ENCODE data around the gene GIMAP5.

GIMAP5 gene

DNA sequence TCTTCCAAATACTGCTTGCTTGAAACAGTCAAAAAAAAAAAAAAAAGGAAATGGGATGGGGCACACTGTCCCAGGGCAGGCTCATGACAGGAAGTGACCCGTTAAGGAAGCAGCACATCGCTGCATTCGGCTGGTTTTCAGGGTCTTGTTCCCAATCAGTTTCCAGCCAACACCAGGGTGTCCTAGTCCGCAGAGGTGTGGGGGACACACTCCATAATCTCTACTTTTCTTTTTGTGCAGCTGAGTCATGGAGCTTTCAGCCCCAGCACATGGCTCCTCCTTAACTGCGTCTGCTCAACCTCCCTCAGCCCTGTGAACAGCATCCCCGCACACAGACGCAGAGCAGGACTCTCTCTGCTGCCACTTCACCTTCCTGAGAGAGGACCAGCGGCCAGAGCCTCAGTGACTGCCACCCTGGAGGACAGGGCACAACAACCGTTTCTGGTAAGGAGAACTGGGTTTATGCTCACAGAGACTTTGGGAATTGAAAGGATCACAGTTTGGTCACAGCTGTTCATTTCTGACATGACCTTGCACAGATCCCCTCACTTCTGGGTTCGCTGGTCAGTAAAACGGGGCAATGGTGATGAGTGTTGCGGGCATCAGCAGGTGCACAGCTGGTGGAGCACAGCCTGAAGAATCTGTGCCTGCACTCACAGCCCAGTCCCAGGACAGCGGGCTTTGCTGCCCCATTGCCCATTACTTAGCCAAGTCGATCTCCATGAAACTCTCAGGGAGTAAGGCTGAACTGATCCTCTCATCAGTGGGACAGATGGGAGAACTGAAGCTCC is at the start of gene GIMAP5:
Gene GIMAP5, plus strand, starts transcription at position 154 of the 791 bp plus-strand sequence. CDS start 3,467 bp downstream, outside the sequence.
- DNase-seq = peak; percentile 68

DNA sequence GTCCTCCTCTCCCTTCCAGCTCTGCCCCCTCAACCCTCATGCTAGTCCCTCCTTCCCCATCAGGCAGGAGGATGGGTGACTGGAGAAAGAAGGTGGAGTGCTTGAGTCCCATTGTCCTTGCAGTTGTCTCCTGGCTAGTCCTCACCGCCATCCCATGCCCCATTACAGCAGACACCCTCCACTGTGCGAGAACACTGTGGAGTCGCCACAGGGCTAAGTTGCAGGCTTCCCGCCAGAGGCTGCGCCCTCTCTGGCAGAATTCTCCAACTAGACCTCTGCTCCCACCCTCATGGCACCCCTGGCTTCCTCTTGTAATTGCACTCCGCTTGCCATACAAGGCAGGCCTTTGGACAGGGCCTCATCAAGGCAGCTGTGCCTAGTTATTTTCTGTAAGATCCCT is 48.6 kb upstream of the GIMAP5 start:
- DNase-seq = no peak

DNA sequence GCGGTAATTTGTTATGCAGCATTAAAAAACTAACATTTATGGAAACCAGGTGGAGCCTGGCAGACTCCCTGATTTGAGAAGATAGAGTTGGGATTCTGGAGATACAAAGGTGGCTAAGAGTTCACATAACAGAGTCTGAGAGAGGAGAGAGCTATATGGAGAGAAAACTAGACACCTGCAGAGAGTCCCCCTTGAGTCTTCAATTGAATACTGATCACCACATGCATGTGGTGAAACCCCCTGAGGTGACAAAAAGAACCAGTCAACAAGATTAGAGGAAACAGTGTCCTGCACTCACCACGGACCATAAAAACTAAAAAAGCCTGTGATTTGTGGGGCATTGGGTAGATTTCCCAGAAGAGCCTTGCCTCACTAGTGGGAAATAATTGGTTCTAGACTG is 41.6 kb upstream of the GIMAP5 start:
- DNase-seq = no peak

DNA sequence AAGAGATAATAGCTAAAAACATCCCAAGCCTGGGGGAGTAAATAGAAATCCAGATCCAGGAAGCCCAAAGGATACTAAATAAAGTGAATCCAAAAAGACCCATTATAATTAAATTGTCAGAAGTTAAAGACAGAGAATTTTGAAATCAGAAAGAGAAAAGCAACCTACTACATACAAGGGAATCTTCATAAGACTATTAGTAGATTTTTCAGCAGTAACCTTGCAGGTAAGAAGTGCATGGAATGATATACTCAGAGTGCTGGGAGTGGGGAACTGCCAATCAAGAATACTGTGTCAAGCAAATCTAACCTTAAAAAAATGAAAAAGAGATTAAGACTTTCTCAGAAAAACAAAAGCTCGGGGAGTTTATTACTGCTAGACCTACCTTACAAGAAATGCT is 34.0 kb upstream of the GIMAP5 start:
- no peak for DNase-seq

DNA sequence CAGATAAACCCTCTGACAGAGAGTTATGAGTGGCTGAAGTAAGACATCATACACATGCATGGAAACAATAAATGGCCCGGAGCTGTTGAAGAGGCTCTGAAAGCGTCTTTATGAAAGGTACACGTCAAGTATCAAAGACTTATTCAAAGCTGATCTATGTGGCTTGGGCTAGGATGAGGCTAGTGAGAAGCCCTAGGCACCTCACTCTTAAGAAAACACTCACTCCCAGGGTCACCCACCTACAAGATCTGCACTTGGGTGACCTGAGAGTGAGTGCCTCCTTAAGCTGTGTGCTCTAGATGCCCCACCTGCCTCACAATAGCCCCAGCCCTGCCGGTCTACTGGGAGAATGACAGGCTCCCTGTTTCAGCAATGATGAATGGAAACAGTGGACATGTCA is 21.9 kb upstream of the GIMAP5 start:
- peak; percentile 55 for DNase-seq

DNA sequence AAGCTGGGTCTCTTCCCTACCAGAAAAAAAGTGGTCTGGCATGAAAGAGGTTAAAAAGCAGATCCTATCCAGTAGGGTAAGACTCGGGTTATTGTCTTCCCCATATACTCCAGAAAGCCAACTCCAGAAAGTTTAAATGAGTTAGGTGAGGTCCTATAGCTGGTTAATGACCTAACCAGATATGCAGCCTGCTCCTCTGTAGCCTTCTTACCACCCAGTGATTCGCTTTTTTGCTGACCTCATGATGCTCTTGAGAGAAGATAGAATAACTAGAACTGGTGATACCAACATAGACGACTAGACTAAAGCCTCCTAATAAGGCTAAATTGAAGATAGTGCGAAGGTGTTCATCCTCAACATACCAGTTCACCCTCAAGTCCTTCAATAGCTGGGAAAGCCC is 21.5 kb upstream of the GIMAP5 start:
- no peak for DNase-seq

DNA sequence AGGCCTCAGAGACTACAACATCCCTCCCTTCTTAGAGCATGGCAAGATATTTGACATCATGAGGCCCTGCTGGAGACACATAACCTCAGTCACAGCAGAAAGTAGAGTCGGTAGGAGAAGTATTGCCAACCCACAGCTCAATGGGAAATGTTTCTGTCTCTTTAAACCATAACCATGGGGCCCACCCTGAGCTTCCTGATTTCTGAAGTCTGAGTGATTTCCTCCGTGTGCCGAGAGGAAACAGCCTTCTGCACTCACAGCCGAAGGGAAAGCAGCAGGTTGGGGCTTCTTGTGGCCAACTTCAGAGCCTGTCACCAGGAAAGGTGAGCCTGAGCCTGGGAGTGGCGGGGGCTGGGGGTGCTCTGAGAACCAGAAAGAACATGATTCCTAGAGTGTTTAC is 20.9 kb upstream of the GIMAP5 start, which contains the start of gene GIMAP1:
Gene GIMAP1, plus strand, starts transcription at position 246 of the 400 bp plus-strand sequence. CDS start 2,435 bp downstream, outside the sequence.
- peak; percentile 71 for DNase-seq

DNA sequence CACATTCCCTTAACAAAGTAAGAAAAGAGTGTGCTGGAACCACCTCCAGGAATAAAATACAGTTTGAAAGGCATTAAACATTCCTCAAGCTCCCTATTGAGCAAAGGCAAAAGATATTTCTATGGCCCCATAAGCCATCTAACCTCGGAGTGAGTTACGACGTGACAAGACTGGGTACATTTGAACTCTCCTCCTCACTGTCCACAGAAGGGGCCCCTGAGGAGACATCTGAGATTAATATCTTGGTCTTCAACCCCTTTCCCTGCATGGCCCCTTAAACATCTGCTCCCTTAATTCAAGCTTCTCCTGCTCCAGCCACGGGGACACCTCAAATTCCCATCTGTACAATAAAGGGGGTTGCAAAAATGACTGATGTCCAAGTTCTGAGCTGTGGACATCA is 20.3 kb upstream of the GIMAP5 start:
- no peak for DNase-seq

DNA sequence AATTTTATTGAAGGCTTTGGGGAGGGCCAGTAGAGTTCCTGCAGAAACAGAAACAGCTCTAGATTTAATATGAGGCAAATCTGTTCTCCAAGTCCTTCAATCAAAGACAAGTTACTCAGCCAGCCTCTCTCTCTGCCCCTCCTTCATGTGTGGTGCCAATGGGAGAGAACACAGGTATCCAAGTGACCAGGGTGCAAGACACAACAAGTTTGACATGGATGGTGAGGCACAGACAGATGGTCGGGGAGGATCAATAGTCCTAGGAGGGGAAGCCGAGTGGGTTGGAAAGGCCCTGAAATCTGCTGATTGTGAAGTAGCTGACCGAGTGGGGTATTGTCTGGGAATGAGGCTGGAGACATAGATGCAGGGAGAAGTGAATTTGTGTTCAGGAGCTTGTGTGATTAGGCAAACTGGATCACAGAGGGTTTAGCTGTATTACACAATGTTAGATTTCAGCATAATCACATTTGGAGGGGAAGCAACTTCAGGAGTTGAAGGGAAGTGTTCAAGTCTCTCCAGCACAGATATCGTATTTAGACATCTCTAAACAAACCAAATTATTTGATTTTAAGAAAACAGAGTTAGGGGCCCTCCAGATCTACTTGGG is 19.3 kb upstream of the GIMAP5 start:
- no peak for DNase-seq

DNA sequence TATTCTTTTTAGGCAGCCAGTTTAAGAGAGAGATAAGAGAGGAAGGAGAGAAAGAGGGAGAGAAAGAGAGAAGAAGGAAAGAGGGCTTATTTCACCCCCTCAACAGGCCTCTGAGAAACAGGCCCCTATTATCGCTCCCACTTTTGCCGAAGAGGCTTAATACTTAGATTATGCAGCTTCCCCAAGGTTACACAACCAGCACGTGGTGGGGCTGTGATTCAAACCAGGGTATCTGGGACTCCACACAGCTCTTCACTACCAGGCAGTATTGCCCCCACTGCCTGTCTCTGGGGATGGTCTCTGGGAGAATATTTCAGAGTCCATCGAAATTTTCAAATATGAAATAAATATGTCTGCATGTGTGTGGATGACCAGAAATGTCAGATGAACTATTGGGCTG is 17.8 kb upstream of the GIMAP5 start:
- no peak for DNase-seq

DNA sequence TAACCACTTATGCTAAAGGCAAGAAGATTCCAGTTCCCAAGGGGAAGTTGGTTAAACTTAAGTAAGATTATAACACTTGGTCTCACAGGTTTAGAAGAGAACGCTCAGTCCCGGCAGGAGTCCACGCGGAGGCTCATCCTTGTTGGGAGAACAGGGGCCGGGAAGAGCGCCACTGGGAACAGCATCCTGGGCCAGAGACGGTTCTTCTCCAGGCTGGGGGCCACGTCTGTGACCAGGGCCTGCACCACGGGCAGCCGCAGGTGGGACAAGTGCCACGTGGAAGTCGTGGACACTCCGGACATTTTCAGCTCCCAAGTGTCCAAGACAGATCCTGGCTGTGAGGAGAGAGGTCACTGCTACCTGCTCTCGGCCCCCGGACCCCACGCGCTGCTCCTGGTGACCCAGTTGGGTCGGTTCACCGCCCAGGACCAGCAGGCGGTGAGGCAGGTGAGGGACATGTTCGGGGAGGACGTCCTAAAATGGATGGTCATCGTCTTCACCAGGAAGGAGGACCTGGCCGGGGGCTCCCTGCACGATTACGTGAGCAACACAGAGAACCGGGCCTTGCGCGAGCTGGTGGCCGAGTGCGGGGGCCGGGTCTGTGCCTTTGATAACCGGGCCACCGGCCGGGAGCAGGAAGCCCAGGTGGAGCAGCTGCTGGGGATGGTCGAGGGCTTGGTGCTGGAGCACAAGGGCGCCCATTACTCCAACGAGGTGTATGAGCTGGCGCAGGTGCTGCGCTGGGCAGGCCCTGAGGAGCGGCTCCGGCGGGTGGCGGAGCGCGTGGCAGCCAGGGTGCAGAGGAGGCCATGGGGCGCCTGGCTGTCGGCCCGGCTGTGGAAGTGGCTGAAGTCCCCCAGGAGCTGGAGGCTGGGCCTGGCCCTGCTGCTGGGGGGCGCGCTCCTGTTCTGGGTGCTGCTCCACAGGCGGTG is 17.0 kb upstream of the GIMAP5 start:
- no peak for DNase-seq

DNA sequence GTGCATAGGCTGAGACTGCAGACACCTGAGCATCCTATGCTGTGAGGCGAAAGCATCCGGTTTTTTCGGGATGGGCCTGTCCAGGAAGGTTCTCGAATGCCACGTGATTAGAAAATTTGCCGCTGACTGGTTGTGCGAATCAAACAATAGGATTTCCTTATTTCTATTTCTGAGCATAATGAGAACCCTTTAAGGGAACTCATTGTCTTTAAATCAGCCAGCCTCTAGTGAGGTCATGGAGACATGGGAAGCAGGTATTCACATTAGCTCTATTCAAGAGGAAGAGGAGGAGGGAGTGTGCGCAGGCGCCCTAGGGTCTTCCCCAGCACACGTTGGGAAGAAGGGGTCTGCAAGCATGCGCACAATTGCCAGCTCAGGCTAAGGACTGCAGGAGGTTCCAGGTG is 15.2 kb upstream of the GIMAP5 start:
- DNase-seq = no peak

DNA sequence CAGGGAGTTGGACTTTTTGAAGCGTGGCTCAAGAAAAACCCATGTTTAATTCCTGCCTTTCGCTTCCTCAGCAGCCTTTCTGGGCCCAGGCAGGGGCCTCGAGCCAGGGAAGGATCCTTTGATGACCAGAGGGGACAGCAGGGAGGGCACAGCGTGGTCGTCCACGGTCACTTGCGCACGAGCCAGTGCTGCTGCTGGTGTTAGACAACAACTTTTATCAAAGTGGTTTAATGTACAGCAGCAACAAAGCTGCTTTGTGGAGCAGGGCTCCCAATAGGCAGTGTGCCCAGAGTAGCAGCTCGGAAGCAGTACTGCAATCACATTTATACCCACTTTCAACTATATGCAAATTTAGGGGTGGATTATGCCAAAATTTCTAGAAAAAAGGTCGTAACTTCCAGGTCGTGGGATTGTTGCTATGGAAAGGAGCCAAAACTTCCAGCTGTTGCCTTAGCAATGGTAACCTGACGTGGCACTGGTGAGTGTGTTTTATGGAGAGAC is 14.7 kb upstream of the GIMAP5 start:
- no peak for DNase-seq

DNA sequence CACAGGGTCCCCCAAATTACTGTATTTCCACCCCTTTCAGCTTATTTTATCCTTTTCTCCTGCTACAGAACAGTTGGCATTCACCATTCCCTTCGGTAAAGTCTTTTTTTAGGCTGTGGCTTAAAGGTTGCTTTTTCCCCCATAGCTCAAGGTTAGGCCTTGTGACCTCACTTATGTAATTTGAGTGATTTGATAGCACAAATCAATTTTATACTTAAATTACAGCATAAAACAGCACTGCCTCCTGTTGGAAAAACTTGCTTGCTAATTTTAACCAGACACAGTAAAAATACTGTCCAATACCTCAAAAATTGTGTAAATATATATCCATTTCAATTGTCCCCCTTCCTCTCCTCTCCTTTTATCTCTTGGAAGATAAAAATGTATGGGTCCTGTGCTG is 13.8 kb upstream of the GIMAP5 start:
- DNase-seq = no peak

DNA sequence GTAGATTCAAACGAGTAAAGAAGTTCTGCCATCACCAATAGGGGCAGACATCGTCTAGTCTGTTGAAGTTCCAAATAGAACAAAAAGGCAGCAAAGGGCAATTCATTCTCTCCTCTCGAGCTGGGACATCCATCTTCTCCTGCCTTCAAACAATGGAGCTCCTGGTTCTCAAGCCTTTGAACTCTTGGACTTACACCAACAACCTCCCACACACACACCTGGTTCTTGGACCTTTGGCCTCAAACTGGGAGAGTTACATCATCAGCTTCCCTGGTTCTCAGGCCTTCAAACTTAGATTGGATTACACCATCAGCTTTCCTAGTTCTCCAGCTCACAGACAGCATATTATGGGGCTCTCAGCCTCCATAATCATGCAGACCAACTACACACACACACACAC is 9.8 kb upstream of the GIMAP5 start:
- DNase-seq = no peak

DNA sequence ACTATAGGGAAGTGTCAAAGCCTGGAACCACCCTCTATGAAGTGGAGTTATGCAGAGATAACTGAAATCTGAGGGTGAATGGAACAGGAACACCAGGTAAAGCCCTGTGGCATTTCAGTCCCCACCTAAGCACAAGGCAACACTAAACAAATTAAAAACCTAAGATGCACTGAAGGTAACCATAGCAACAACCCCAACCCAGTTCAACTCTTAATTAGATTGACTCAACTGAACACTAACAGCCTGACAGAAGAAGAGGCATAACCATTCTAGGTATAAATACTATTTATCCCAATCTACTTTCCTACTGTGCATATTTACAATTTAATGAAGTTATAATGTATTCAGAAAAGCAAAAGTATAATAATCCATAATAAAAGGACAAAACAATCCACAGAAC is 9.2 kb upstream of the GIMAP5 start:
- no peak for DNase-seq

DNA sequence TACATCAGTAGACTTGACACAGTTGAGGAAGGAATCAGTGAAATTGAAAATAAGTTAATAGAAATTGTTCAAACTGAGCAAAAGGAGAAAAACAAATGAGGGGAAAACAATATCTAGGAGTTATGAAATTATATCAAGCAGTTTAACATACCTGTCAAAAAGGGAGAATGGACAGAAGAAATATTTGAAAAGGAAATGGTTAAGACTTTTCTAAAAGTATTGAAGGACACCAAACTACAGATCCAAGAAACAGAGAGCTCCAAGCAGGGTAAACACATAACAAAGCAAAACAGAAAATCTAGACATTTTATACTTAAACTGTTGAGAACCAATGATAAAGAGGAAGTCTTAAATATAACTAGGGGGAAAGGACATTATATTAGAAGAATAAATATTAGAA is 8.6 kb upstream of the GIMAP5 start:
- no peak for DNase-seq

DNA sequence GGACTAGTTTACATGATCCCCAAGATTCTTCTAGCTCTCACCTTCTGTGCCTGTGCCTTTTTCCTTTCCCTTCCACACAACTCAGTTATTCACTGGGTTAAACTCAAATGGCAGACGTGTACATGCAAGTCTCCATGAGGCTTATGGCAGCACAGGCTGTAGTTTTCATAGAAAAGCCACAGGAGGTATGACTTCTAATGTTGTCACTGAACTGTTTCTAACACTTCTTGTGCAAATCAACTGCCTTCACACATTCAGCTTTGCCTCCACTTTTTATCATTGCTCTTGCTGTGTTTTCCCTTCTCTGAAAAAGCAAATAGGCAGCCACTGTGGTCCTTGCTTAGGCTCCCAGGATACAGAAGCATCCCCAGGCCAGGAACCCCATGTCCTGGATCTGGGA is 5.3 kb upstream of the GIMAP5 start:
- DNase-seq = no peak

DNA sequence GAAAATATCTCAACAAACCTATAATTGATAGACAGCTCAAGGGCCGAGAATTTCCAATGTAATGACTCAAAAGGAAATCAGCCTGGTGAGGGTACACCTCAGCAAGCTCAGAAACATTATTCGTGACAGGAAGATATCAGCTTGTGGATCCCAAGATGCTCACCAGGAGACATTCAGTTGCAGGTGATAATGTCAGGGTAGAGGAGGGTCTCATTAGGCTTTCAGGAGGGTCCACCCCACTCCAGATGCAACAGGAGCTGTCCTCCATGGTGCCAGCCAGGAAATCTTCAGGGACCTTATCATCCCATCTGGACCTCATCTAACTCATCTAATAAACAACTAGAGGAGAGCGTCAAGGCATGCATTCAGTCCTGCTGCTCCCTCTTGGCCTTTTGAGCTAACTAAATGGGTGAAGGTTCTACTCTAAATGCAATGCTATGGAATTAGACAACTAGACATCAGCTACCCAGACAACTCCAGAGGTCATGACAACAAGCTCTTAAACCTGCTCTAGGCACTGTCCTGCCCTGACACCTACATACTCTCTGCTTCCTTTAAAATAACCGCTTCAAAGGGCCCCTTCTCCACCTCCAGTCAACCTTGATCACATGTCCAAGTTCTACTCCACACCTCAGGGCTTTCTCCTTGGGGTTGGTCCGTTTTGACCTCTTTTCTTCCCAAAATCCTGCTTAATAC is 4.3 kb upstream of the GIMAP5 start:
- DNase-seq = no peak

DNA sequence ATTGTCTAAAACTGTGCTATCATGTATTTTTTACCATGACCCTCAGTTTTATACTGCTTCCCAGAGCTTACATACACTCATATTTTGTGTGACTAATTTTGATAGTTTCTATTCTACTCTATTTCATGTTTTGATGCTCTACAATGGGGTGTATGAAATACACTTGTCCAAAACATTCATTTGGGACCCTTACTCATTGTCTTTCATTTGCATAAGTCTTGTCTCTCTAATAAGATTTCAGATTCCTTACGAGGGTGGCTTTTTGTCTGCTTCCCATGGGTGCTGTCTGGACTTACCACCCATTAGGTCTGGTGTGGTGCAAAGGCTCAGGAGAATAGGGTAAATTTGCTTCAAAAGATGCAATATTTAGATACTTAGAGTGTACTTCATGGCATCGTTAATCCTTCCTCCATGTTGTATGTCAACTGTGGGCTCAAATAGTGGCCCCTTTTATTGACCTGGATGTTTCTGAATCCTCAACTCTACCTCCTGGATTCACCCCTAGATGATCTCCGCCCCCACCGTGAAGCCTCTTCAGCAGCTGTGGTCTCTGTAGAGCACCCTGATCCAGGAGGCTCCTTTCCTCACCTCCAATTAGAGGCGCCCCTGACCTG is 3.6 kb upstream of the GIMAP5 start:
- no peak for DNase-seq

DNA sequence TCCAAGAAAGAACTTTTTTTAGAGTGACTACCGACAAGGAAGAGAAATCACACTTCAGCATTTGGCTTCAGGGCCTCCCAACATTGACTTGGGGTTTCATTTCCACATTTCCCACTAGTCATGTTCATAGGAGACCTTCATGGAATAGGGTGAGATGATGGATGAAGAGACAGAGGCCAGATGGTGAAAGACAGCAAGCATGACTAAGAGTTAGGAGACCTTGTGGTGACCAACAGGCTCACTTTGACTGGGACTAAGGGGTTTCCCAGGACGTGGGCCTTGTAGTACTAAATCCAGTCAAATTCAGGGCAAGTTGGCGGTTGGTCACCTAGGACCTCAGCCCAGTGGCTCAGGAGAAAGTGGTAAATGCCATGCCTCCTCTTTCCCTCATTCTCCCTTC is 3.0 kb upstream of the GIMAP5 start:
- peak; percentile 61 for DNase-seq

Data from stimulated activated CD4-positive, alpha-beta T cell treated with anti-CD3 and anti-CD28 coated beads, Interleukin-15, amount 100 ng/mL, for 24 hours (primary cell).